CD8-positive, alpha-beta memory T cell (primary cell): Measurements from ENCODE around the gene EML6. TPM values are rescaled to one million over a fixed set of nuclear protein-coding genes. Genes with fewer than 3 reads are reported as not detected.
"Not testable (repeated sequence)": the region's sequence is repeated elsewhere in the genome, so short reads cannot be mapped to it uniquely, and the experiment has no call there.

Source experiments
- CTCF ChIA-PET: fragments of 350-600 bp; sonication (Branson Sonifier 250); formaldehyde crosslinking; loops from one replicate; lab custom pipeline; 2021; ENCODE audit warnings: antibody characterized with exemption; lab: Charles Lee
- POLR2A ChIA-PET: fragments of 350-600 bp; sonication (Branson Sonifier 250); formaldehyde crosslinking; loops from one replicate; lab custom pipeline; 2021; ENCODE audit warnings: antibody characterized with exemption; lab: Charles Lee
- DNase-seq, 5 donors: peaks; one replicate each; pipeline versions ENCODE4 v3.0.0 to v3.0.0-alpha.2; 2020 to 2022; ENCODE audit warnings: mixed read lengths in 1 of 5
- H3K27ac ChIP-seq: one replicate; pipeline ENCODE4 v1.7.0; 2013; ENCODE audit warnings: low read depth, mild to moderate bottlenecking, low read length, moderate library complexity
- H3K27me3 ChIP-seq: 2 replicates; pipeline ENCODE4 v1.7.0; 2013; ENCODE audit warnings: low read length, mild to moderate bottlenecking; ENCODE audit not compliant: insufficient read depth, poor library complexity, severe bottlenecking
- H3K36me3 ChIP-seq: 2 replicates; pipeline ENCODE4 v1.7.0; 2013; ENCODE audit warnings: mild to moderate bottlenecking, low read length, moderate library complexity; ENCODE audit not compliant: insufficient read depth
- H3K4me1 ChIP-seq: 2 replicates; pipeline ENCODE4 v1.7.0; 2013; ENCODE audit warnings: mild to moderate bottlenecking, low read length, moderate library complexity; ENCODE audit not compliant: insufficient read depth
- H3K4me3 ChIP-seq: 2 replicates; pipeline ENCODE4 v1.7.0; 2013; ENCODE audit warnings: mild to moderate bottlenecking, low read length
- H3K9me3 ChIP-seq: 2 replicates; pipeline ENCODE4 v1.7.0; 2013; ENCODE audit warnings: mild to moderate bottlenecking, low read length
- H3K27ac Mint-ChIP-seq, 8 donors: one replicate each; pipeline ENCODE4 v1.8.0; 2020 to 2021; ENCODE audit warnings: mixed read lengths in 8 of 8, mild to moderate bottlenecking in 6 of 8, inconsistent platforms in 3 of 8, moderate library complexity in 3 of 8
- H3K27me3 Mint-ChIP-seq, 2 donors: one replicate each; pipeline ENCODE4 v1.8.0; 2020 to 2021; ENCODE audit warnings: mixed read lengths in 2 of 2, mild to moderate bottlenecking in 1 of 2, moderate library complexity in 1 of 2
- H3K36me3 Mint-ChIP-seq, 3 donors: one replicate each; pipeline ENCODE4 v1.8.0; 2020 to 2021; ENCODE audit warnings: mixed read lengths in 3 of 3, inconsistent platforms in 1 of 3, mild to moderate bottlenecking in 1 of 3
- H3K4me1 Mint-ChIP-seq, 3 donors: one replicate each; pipeline ENCODE4 v1.8.0; 2020 to 2021; ENCODE audit warnings: mixed read lengths in 3 of 3, inconsistent platforms in 1 of 3, mild to moderate bottlenecking in 1 of 3
- H3K4me3 Mint-ChIP-seq, 7 donors: one replicate each; pipeline ENCODE4 v1.8.0; 2020 to 2021; ENCODE audit warnings: mixed read lengths in 7 of 7, mild to moderate bottlenecking in 6 of 7, moderate library complexity in 4 of 7, inconsistent platforms in 2 of 7
- H3K9me3 Mint-ChIP-seq, 5 donors: one replicate each; pipeline ENCODE4 v1.8.0; 2020 to 2022; ENCODE audit warnings: mixed read lengths in 5 of 5, mild to moderate bottlenecking in 3 of 5, moderate library complexity in 2 of 5, inconsistent platforms in 1 of 5
- polyA plus RNA-seq: library from polyadenylated mRNA; unstranded; fragments of 300-500 nt; fragmentation: Illumina TruSeq; gene quantifications from one replicate; pipeline ENCODE4 v1.2.3, GENCODE V29; 2021
- total RNA-seq, 2 experiments: library from RNA; stranded (reverse); gene quantifications; one replicate each; pipeline ENCODE4 v1.2.3, GENCODE V29; 2021

EML6 gene
- total and polyA plus RNA-seq, 3 experiments from 2014 or later, result 0.05 to 2.3 (median 1.3) TPM

GRCh38 chr2:54831480-54831879 lies 108.0 kb downstream of the EML6 start:
- no peaks in the 10 kb centered on the region for H3K9me3 ChIP-seq
- no peak overlapping the region for H3K4me3 ChIP-seq
- H3K36me3 Mint-ChIP-seq, result no peaks in the 10 kb centered on the region
- no peaks in the 10 kb centered on the region for H3K4me1 Mint-ChIP-seq
- no peaks in the 10 kb centered on the region for H3K4me1 ChIP-seq
- H3K27ac ChIP-seq, result no peak overlapping the region
- peaks cover 0 to 3% of the 10 kb centered on the region in 2 donors for H3K27me3 Mint-ChIP-seq
- H3K4me3 Mint-ChIP-seq, result no peak overlapping the region
- no peak overlapping the region for H3K27ac Mint-ChIP-seq
- no peaks in the 10 kb centered on the region for H3K36me3 ChIP-seq
- no peak for DNase-seq
- H3K27me3 ChIP-seq, result no peaks in the 10 kb centered on the region
- ChIA-PET POLR2A (no interaction called here), CTCF (no interaction called here)
- H3K9me3 Mint-ChIP-seq, result no peaks in the 10 kb centered on the region

DNA sequence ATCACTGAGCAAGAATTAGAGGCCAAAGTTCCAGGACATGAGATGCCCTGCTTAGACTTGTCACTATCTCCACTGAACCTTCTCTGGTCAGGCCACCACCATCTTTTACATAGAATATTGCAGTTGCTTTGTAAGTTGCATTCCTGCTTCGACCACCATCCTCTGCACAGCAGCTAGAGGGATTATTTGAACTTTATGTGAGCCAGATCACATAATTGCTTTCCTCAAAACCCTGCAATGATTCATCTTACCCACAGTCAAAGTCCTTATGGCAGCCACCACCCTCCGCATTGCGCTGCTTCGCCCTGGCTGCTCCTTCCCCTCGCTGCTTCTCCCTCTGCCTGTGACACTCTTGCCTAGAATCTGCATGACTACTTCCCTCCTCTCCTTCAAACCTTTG lies 111.3 kb downstream of the EML6 start:
- Mint-ChIP-seq H3K27me3 (peaks cover 0 to 1% of the 10 kb centered on the region in 2 donors), H3K36me3 (no peaks in the 10 kb centered on the region), H3K4me1 (peaks cover 0 to 3% (median 0%) of the 10 kb centered on the region in 3 donors), H3K27ac (no peak overlapping the region), H3K4me3 (no peak overlapping the region), H3K9me3 (no peaks in the 10 kb centered on the region)
- Histone ChIP-seq H3K9me3 (no peaks in the 10 kb centered on the region), H3K36me3 (no peaks in the 10 kb centered on the region), H3K27me3 (no peaks in the 10 kb centered on the region), H3K27ac (no peak overlapping the region), H3K4me3 (no peak overlapping the region), H3K4me1 (no peaks in the 10 kb centered on the region)
- POLR2A ChIA-PET, result no interaction called here
- no peak for DNase-seq
- CTCF ChIA-PET, result no interaction called here

- POLR2A ChIA-PET, result no interaction called here
- Mint-ChIP-seq H3K4me1 (peaks cover 0 to 3% (median 0%) of the 10 kb centered on the region in 3 donors), H3K9me3 (no peaks in the 10 kb centered on the region), H3K27ac (no peak overlapping the region), H3K4me3 (no peak overlapping the region), H3K27me3 (peaks cover 0 to under 1% of the 10 kb centered on the region in 2 donors), H3K36me3 (no peaks in the 10 kb centered on the region)
- no peak for DNase-seq
- no peaks in the 10 kb centered on the region for H3K9me3 ChIP-seq
- CTCF ChIA-PET, result interaction anchor here (1.1 kb wide), 1 partner anchor 8 kb away, joined by 3 read pairs; no protein-coding TSS in a partner anchor
- no peak overlapping the region for H3K27ac ChIP-seq
- H3K4me1 ChIP-seq, result no peaks in the 10 kb centered on the region
- no peak overlapping the region for H3K4me3 ChIP-seq
- H3K36me3 ChIP-seq, result no peaks in the 10 kb centered on the region
- H3K27me3 ChIP-seq, result no peaks in the 10 kb centered on the region
Measured at GRCh38 chr2:54836477-54836876, 113.0 kb downstream of the EML6 start.

GRCh38 chr2:54838585-54839035 lies 115.1 kb downstream of the EML6 start:
- Histone ChIP-seq H3K4me3 (no peak overlapping the region), H3K36me3 (no peaks in the 10 kb centered on the region), H3K9me3 (no peaks in the 10 kb centered on the region), H3K27me3 (no peaks in the 10 kb centered on the region), H3K4me1 (no peaks in the 10 kb centered on the region), H3K27ac (no peak overlapping the region)
- peak; percentile 33 to 66 (median 45) for DNase-seq
- ChIA-PET CTCF (interaction anchor here (0.7 to 2.7 kb wide), 17 partner anchors 9 to 731 kb away, joined by 3 to 18 read pairs (median 4); no protein-coding TSS in a partner anchor), POLR2A (interaction anchor here (0.6 kb wide), 1 partner anchor 767 kb away, joined by 7 read pairs; no protein-coding TSS in a partner anchor)
- Mint-ChIP-seq H3K4me3 (no peak overlapping the region), H3K4me1 (peaks cover 0 to 3% (median 0%) of the 10 kb centered on the region in 3 donors), H3K36me3 (no peaks in the 10 kb centered on the region), H3K27me3 (no peaks in the 10 kb centered on the region), H3K9me3 (no peaks in the 10 kb centered on the region), H3K27ac (no peak overlapping the region)

DNA sequence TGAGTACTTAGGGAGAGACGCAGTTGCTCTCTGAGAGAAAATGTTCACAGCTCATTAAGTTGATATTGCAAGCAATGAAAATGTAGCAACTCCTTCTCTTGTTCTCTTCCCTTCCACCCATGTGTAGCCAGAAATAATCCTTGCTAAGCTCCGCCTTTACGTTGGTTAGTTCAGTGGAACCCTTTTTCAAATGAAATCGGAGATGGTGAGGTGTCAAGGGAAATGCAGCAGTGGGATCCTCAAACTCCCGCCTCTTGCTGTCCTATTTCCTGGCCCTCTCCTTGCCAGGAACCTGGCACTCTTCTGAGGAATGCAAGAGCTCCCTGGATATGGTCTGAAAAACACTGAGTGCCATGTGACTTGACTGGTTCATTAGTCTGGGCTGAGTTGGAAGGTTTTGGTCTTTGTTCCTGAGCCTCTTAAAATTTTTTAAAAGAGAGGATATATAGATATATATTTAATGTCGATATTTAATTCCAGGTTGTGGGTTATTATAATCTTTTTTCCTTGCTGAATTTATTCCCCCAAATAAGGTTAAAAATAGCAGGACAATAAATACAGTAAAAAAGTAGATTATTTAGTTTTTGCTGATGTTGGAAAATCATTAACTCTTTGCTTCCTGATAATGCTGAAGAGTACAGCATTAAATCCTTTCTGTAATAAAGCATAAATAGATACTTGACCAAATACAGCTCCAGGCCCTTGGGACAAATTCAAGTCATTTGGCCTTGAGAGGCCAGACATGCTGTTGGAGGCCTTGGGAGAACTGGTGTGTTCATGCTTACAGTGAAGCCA lies 116.2 kb downstream of the EML6 start:
- H3K27me3 ChIP-seq, result no peaks in the 10 kb centered on the region
- no peaks in the 10 kb centered on the region for H3K4me1 ChIP-seq
- H3K36me3 ChIP-seq, result no peaks in the 10 kb centered on the region
- ChIA-PET CTCF (interaction anchor here (0.8 to 2.7 kb wide), 13 partner anchors 8 to 732 kb away, joined by 3 to 18 read pairs (median 5); no protein-coding TSS in a partner anchor), POLR2A (no interaction called here)
- no peak for DNase-seq
- H3K9me3 ChIP-seq, result no peaks in the 10 kb centered on the region
- no peaks in the 10 kb centered on the region for H3K36me3 Mint-ChIP-seq
- no peak overlapping the region for H3K27ac Mint-ChIP-seq
- H3K27ac ChIP-seq, result no peak overlapping the region
- no peak overlapping the region for H3K4me3 ChIP-seq
- H3K9me3 Mint-ChIP-seq, result no peaks in the 10 kb centered on the region
- no peak overlapping the region for H3K4me3 Mint-ChIP-seq
- peaks cover 0 to 3% (median 0%) of the 10 kb centered on the region in 3 donors for H3K4me1 Mint-ChIP-seq
- H3K27me3 Mint-ChIP-seq, result no peaks in the 10 kb centered on the region

DNA sequence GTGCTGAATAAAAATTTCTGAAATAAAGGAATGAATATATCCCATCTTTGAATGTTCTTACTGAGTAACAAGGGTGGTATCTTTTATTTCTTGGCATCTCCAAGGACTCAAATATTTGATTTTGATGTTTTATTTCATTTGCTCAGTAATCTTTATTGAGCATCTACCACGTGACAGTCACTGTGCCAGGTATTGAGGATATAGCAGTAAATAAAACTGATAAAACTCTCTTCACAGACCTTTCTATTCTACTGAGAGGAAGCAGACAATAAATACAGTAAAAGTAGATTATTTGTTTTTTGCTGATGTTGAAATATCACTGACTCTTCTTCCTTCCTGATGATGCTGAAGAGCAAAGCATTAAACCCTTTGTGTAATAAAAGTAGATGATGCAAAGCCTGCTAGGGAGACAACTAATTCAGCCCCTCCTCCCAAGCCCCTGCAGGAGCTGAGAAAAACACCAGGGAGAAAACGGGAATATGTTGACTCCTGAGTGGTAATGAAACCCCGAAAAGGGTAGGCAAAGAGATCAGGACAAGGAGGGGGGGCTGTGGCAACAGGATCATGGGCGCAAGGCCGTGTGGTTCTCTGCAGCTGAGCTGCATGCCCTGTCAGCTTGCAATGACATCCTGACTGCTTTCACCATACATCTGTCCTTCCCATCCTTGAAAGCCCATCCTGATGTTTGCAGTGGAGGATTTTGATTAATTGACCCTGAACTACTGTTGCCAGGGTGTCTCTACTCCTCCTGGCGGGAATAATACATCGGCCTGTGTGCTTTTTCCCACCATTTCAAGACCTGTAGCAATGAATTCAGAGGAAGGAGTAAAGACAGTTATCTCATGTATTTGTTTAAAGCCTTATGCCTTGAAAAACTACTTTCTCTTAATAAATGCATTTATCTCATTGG lies 117.4 kb downstream of the EML6 start:
- H3K27me3 ChIP-seq, result no peaks in the 10 kb centered on the region
- H3K4me1 ChIP-seq, result no peaks in the 10 kb centered on the region
- H3K4me3 Mint-ChIP-seq, result no peak overlapping the region
- POLR2A ChIA-PET, result no interaction called here
- H3K9me3 ChIP-seq, result no peaks in the 10 kb centered on the region
- no peak for DNase-seq
- H3K36me3 Mint-ChIP-seq, result no peaks in the 10 kb centered on the region
- no peaks in the 10 kb centered on the region for H3K27me3 Mint-ChIP-seq
- CTCF ChIA-PET, result interaction anchor here (1.1 to 1.8 kb wide), 2 partner anchors 13 to 328 kb away, joined by 3 to 4 read pairs; no protein-coding TSS in a partner anchor
- H3K27ac ChIP-seq, result no peak overlapping the region
- H3K36me3 ChIP-seq, result no peaks in the 10 kb centered on the region
- no peaks in the 10 kb centered on the region for H3K9me3 Mint-ChIP-seq
- peaks cover 0 to 3% (median 0%) of the 10 kb centered on the region in 3 donors for H3K4me1 Mint-ChIP-seq
- no peak overlapping the region for H3K4me3 ChIP-seq
- no peak overlapping the region for H3K27ac Mint-ChIP-seq

- CTCF ChIA-PET, result interaction anchor here (0.6 to 1.1 kb wide), 2 partner anchors 12 to 82 kb away, joined by 3 read pairs; no protein-coding TSS in a partner anchor
- POLR2A ChIA-PET, result interaction anchor here (0.6 kb wide), 1 partner anchor 110 kb away, joined by 3 read pairs; no protein-coding TSS in a partner anchor
- H3K27ac ChIP-seq, result not testable (repeated sequence)
Measured at GRCh38 chr2:54841500-54841899, 118.0 kb downstream of the EML6 start.

More at GRCh38 chr2:54841500-54841899, 118.0 kb downstream of the EML6 start:
- H3K4me3 Mint-ChIP-seq, H3K36me3 ChIP-seq, H3K4me1 ChIP-seq, H3K27me3 ChIP-seq, DNase-seq, H3K9me3 Mint-ChIP-seq, H3K4me1 Mint-ChIP-seq, H3K4me3 ChIP-seq, H3K9me3 ChIP-seq, H3K36me3 Mint-ChIP-seq, H3K27ac Mint-ChIP-seq, H3K27me3 Mint-ChIP-seq: not testable (repeated sequence)
